Body of pancreas (tissue), 4 donors: ENCODE measurements around the gene FSTL5. TPM values are rescaled to one million over a fixed set of nuclear protein-coding genes. Genes with fewer than 3 reads are reported as not detected.

Experiments used
- ATAC-seq: fragments of 150-250 bp; one replicate; pipeline ENCODE4 v1.9.1; 2016
- DNase-seq, 4 donors: peaks; one replicate each; pipeline ENCODE4 v3.0.0-alpha.2; 2019
- H3K27ac ChIP-seq, 4 donors: fragments of 200-600 bp; sonication (generic); 1 replicate in 3 of 4; 2 replicates in 1 of 4; pipeline versions ENCODE4 v1.5.1 to v1.6.1; 2016 to 2019; ENCODE audit warnings: mild to moderate bottlenecking in 1 of 4, mixed read lengths in 1 of 4, moderate library complexity in 1 of 4
- H3K27me3 ChIP-seq, 2 donors: fragments of 200-600 bp; sonication (generic); one replicate each; pipeline ENCODE4 v1.6.0; 2016; ENCODE audit warnings: mild to moderate bottlenecking in 1 of 2
- H3K36me3 ChIP-seq, 2 donors: fragments of 200-600 bp; sonication (generic); replicated peaks in 1 of 2; 2 replicates each; pipeline ENCODE4 v1.5.1; 2016; ENCODE audit warnings: low read depth in 2 of 2; ENCODE audit not compliant: insufficient read depth in 1 of 2
- H3K4me1 ChIP-seq: fragments of 200-600 bp; sonication (generic); one replicate; pipeline ENCODE4 v1.6.0; 2016
- H3K4me3 ChIP-seq, 2 donors: fragments of 200-600 bp; sonication (generic); 1 replicate in 1 of 2; 2 replicates in 1 of 2; pipeline ENCODE4 v1.5.1; 2016 to 2019
- H3K9me3 ChIP-seq, 3 donors: fragments of 200-600 bp; sonication (generic); 1 replicate in 2 of 3; 2 replicates in 1 of 3; pipeline ENCODE4 v1.5.1; 2016
- CTCF ChIP-seq, 7 experiments: fragments of 450-650 bp in 4 of 7; fragments of 200-600 bp in 3 of 7; sonication (generic) in 3 of 7; IDR thresholded peaks; one replicate each; pipeline ENCODE4 v1.5.1; 2016 to 2019; ENCODE audit warnings: antibody characterized with exemption in 7 of 7
- POLR2A ChIP-seq, 3 donors: fragments of 450-650 bp; IDR thresholded peaks; one replicate each; pipeline ENCODE4 v1.6.1; 2016; ENCODE audit warnings: antibody characterized with exemption in 3 of 3, mild to moderate bottlenecking in 2 of 3
- WGBS, 2 donors: methylation state at CpG; one replicate each; pipeline ENCODE4 v1.1.5; 2017; 5-methylcytosine and 5-hydroxymethylcytosine counted together
- intact Hi-C: fragments of 100-400 bp; cut with DNase I; formaldehyde crosslinking; loops from one replicate; pipeline ENCODE4 v1.15.1; 2023
- total RNA-seq, 2 donors: library from RNA; depleted of rRNA; stranded (reverse); fragments of >200 nt; gene quantifications; one replicate each; pipeline ENCODE4 v1.1.0, GENCODE V29; 2016

The FSTL5 gene
- total RNA-seq, 2 donors from 2014 or later = 1.3 TPM; not detected in 1

GRCh38 chr4:161926033-161926828 lies 237.6 kb downstream of the FSTL5 start:
- TF ChIP-seq CTCF (IDR thresholded peaks at IDR 0.05) (no peak), POLR2A (IDR thresholded peaks at IDR 0.05) (no peak)
- no peaks in the 10 kb centered on the region for H3K27me3 ChIP-seq
- no peak overlapping the region for H3K27ac ChIP-seq
- no peaks in the 10 kb centered on the region for H3K36me3 ChIP-seq
- intact Hi-C loops = no loop called here
- DNase-seq = no peak
- H3K4me3 ChIP-seq = no peak overlapping the region
- H3K4me1 ChIP-seq = no peaks in the 10 kb centered on the region
- no peak for ATAC-seq
- 57 to 69% methylated on average over 6 of the region's 6 CpGs for WGBS, 2 donors
- H3K9me3 ChIP-seq = no peaks in the 10 kb centered on the region

GRCh38 chr4:161920304-161921052 lies 243.3 kb downstream of the FSTL5 start:
- H3K9me3 ChIP-seq = no peaks in the 10 kb centered on the region
- no peak overlapping the region for H3K27ac ChIP-seq
- H3K4me3 ChIP-seq = no peak overlapping the region
- TF ChIP-seq POLR2A (IDR thresholded peaks at IDR 0.05) (no peak), CTCF (IDR thresholded peaks at IDR 0.05) (no peak)
- WGBS, 2 donors = 57 to 59% methylated on average over 3 of the region's 3 CpGs
- ATAC-seq = no peak
- no peaks in the 10 kb centered on the region for H3K4me1 ChIP-seq
- H3K36me3 ChIP-seq = no peaks in the 10 kb centered on the region
- no peak for DNase-seq
- H3K27me3 ChIP-seq = no peaks in the 10 kb centered on the region
- intact Hi-C loops = no loop called here

- DNase-seq (no peak), ATAC-seq (no peak)
- H3K4me3 ChIP-seq = no peak overlapping the region
- H3K9me3 ChIP-seq = no peaks in the 10 kb centered on the region
- intact Hi-C loops = no loop called here
- H3K36me3 ChIP-seq = no peaks in the 10 kb centered on the region
- TF ChIP-seq POLR2A (IDR thresholded peaks at IDR 0.05) (no peak), CTCF (IDR thresholded peaks at IDR 0.05) (no peak)
- no peak overlapping the region for H3K27ac ChIP-seq
- H3K27me3 ChIP-seq = no peaks in the 10 kb centered on the region
- H3K4me1 ChIP-seq = no peaks in the 10 kb centered on the region
- WGBS, 2 donors = 7 to 17% methylated on average over 3 of the region's 3 CpGs
Measured at GRCh38 chr4:161919442-161920220, 244.2 kb downstream of the FSTL5 start.

- TF ChIP-seq POLR2A (IDR thresholded peaks at IDR 0.05) = no peak
- no peak for TF ChIP-seq CTCF (IDR thresholded peaks at IDR 0.05)
- Histone ChIP-seq H3K27ac (no peak overlapping the region), H3K9me3 (no peaks in the 10 kb centered on the region), H3K27me3 (no peaks in the 10 kb centered on the region), H3K4me1 (no peaks in the 10 kb centered on the region), H3K36me3 (no peaks in the 10 kb centered on the region), H3K4me3 (no peak overlapping the region)
- no peak for DNase-seq
- WGBS, 2 donors = 47 to 67% methylated on average over 1 of the region's 1 CpG
- intact Hi-C loops = no loop called here
- no peak for ATAC-seq
Measured at GRCh38 chr4:161916035-161916434, 247.8 kb downstream of the FSTL5 start.
